Kidney epithelial cell (primary cell): ENCODE data around the gene CHAC1. TPM values are rescaled to one million over a fixed set of nuclear protein-coding genes. Genes with fewer than 3 reads are reported as not detected.

ENCODE experiments used
- DNase-seq: peaks from one replicate; pipeline ENCODE4 v3.0.0-alpha.2; 2010; ENCODE audit warnings: low read depth
- H3K27me3 ChIP-seq: 2 replicates; pipeline ENCODE4 v1.6.0; 2011; ENCODE audit warnings: low read length; ENCODE audit not compliant: control insufficient read depth, insufficient read depth
- H3K36me3 ChIP-seq: 2 replicates; pipeline ENCODE4 v1.5.1; 2011; ENCODE audit warnings: low read length; ENCODE audit not compliant: control insufficient read depth, insufficient read depth
- H3K4me3 ChIP-seq: 2 replicates; pipeline ENCODE4 v1.5.1; 2011; ENCODE audit warnings: low read depth, mild to moderate bottlenecking, control low read depth, low read length
- total RNA-seq: library from RNA; depleted of rRNA; stranded (reverse); fragments of >200 nt; gene quantifications from 2 replicates; pipeline ENCODE4 v1.2.3, GENCODE V29; 2015
- TF ChIP-seq, protein P1 (sequence below): IDR thresholded peaks from 2 replicates; pipeline ENCODE4 v1.5.1; 2011; ENCODE audit warnings: mild to moderate bottlenecking, moderate library complexity, low read length, control low read depth, inconsistent platforms; ENCODE audit not compliant: insufficient read depth, poor library complexity, severe bottlenecking

The CHAC1 gene
- total RNA-seq, 1 donor from 2014 or later: 84.4 TPM

- TF ChIP-seq, protein P1, sequence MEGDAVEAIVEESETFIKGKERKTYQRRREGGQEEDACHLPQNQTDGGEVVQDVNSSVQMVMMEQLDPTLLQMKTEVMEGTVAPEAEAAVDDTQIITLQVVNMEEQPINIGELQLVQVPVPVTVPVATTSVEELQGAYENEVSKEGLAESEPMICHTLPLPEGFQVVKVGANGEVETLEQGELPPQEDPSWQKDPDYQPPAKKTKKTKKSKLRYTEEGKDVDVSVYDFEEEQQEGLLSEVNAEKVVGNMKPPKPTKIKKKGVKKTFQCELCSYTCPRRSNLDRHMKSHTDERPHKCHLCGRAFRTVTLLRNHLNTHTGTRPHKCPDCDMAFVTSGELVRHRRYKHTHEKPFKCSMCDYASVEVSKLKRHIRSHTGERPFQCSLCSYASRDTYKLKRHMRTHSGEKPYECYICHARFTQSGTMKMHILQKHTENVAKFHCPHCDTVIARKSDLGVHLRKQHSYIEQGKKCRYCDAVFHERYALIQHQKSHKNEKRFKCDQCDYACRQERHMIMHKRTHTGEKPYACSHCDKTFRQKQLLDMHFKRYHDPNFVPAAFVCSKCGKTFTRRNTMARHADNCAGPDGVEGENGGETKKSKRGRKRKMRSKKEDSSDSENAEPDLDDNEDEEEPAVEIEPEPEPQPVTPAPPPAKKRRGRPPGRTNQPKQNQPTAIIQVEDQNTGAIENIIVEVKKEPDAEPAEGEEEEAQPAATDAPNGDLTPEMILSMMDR: no peak
- H3K4me3 ChIP-seq: no peak overlapping the region
- no peak for DNase-seq
- no peaks in the 10 kb centered on the region for H3K36me3 ChIP-seq
- H3K27me3 ChIP-seq: no peaks in the 10 kb centered on the region
Observed at GRCh38 chr15:40964006-40964405, 10.7 kb downstream of the CHAC1 start.

GRCh38 chr15:40964634-40965033 lies 11.4 kb downstream of the CHAC1 start:
- no peak overlapping the region for H3K4me3 ChIP-seq
- DNase-seq: no peak
- TF ChIP-seq, protein P1: no peak
- no peaks in the 10 kb centered on the region for H3K27me3 ChIP-seq
- H3K36me3 ChIP-seq: no peaks in the 10 kb centered on the region

DNA sequence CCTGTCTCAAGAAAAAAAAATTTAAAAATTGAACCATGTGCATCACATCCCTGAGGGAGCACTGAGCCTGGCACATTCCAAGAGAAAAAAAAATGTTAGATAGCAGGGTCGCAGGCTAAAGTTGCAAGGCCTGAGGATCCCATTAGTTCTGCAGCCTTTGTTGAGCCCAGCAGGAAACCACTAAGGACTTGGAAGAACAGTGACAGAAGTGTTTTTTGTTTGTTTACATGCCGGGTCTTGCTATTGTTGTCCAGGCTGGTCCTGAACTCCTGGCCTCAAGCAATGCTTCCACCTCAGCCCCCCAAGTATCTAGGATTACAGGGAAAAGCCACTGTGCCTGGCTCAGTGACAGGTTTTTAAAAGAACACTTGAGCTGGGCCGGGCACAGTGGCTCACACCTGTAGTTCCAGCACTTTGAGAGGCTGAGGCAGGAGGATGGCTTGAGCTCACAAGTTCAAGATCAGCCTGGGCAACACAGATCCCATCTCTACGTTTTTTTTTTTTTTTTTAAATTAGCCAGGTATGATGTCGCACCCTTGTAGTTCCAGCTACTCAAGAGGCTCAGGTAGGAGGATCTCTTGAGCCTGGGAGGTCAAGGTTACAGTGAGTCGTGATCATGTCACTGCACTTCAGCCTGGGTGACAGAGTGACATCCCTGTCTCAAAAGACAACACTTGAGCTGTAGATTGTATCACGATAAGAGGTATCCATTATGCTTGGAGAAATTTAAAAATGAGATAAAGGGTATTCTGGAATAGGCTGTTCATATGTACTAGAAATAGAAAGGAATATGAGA lies 15.2 kb downstream of the CHAC1 start:
- no peaks in the 10 kb centered on the region for H3K36me3 ChIP-seq
- TF ChIP-seq, protein P1: no peak
- H3K4me3 ChIP-seq: no peak overlapping the region
- no peak for DNase-seq
- H3K27me3 ChIP-seq: no peaks in the 10 kb centered on the region

DNA sequence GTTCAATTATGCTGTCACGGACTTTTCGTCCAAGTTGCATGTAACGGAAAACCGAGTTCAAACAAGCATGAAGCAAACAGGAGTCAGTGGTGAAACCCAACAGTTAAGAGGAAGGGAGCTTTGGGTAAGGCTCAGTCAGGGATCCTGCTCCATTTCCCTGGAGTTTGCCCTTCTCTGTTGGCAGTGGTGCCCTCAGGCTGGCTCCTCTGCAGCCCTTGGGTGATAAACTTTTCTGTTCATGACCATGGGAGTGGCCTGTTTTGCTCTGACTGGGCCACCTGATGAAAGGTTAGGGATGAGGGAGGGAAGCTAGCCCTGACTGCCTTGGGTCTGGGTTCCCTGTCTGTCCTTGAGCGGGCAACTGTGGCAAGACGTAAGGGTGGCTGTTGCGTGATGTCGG lies 16.1 kb downstream of the CHAC1 start:
- Histone ChIP-seq H3K27me3 (no peaks in the 10 kb centered on the region), H3K4me3 (no peak overlapping the region), H3K36me3 (no peaks in the 10 kb centered on the region)
- DNase-seq: no peak
- TF ChIP-seq, protein P1: no peak

DNA sequence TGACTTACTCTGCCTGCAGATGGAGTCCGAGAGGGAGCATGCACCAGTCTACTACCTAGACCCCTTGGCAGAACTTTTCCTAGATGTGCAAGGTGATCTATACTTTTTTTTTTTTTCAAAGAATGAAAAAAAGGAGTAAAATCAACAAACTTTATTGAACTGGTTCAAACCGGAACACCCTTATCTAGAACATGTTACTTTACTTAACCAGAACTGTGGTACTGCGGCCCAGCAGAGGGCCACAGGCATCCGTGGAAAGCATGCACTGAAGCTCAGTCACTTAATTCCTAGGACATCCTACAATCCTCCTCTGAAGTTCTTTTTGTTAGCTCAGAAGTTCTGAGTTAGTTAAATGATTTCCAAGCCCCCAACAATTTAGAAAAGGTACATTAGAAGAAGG lies 21.6 kb downstream of the CHAC1 start:
- TF ChIP-seq, protein P1: no peak

DNA sequence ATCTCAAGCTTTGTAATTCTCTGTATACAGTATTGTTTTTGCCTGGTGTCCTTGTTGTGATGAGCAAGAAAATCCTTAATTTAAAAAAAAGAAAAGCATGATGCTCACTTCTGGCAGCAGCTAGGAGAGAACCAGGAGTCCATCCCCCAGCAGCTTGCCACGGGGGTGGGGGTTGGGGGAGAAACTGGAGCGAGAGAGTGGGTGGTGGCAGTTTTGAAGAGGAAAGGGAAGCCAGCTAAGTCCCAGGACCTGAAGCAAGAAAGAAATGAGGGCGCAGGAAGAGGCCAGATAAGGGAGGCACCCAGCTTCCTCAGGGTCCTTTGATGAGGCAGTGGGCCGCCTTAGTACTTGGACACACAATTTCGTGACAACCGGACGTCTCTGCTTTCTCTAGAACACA lies 23.5 kb downstream of the CHAC1 start:
- Histone ChIP-seq H3K4me3 (no peak overlapping the region), H3K36me3 (no peaks in the 10 kb centered on the region), H3K27me3 (no peaks in the 10 kb centered on the region)
- TF ChIP-seq, protein P1: no peak
- DNase-seq: no peak

More for the DNA sequence above, 21.6 kb downstream of the CHAC1 start:
- Histone ChIP-seq H3K36me3 (no peaks in the 10 kb centered on the region), H3K4me3 (no peak overlapping the region), H3K27me3 (no peaks in the 10 kb centered on the region)
- no peak for DNase-seq
